Panc1 (cell line): ENCODE results near the gene RITA1. TPM values are rescaled to one million over a fixed set of nuclear protein-coding genes. Genes with fewer than 3 reads are reported as not detected.

Experiments
- ATAC-seq: fragments of 200-7000 bp; cut with Tn5 transposase; 2 replicates; pipeline ENCODE4 v1.9.1; 2020; ENCODE audit warnings: mild to moderate bottlenecking, moderate library complexity
- BruUV-seq: library from RNA; stranded (reverse); fragments of 400-500 nt; replicated peaks from 2 replicates; lab custom pipeline; 2021; lab: Mats Ljungman, UMichigan
- CTCF ChIA-PET: fragments of 300-600 bp; sonication (Branson Sonifier 250); formaldehyde crosslinking; loops from one replicate; lab custom pipeline; 2022; ENCODE audit warnings: antibody characterized with exemption; lab: Charles Lee
- POLR2A ChIA-PET: fragments of 300-600 bp; sonication (Branson Sonifier 250); formaldehyde crosslinking; loops from one replicate; lab custom pipeline; 2022; ENCODE audit warnings: antibody characterized with exemption; lab: Charles Lee
- DNase-seq: peaks from one replicate; pipeline ENCODE4 v3.0.0-alpha.2; 2010; ENCODE audit warnings: low read depth, low spot score
- H3K27ac ChIP-seq: 2 replicates; pipeline ENCODE4 v1.5.1; 2011; ENCODE audit warnings: mild to moderate bottlenecking, low read length, inconsistent platforms
- H3K27me3 ChIP-seq: fragments of 200-500 bp; sonication (Bioruptor generic); 2 replicates; pipeline ENCODE4 v1.6.0; 2014; ENCODE audit warnings: low read length, inconsistent platforms; ENCODE audit not compliant: control insufficient read depth, insufficient read depth
- H3K36me3 ChIP-seq: fragments of 200-500 bp; sonication (Bioruptor generic); 2 replicates; pipeline ENCODE4 v1.5.1; 2014; ENCODE audit warnings: inconsistent platforms, mild to moderate bottlenecking, low read length, moderate library complexity; ENCODE audit not compliant: control insufficient read depth, insufficient read depth
- H3K4me1 ChIP-seq: 2 replicates; pipeline ENCODE4 v1.5.1; 2011; ENCODE audit warnings: inconsistent platforms, mild to moderate bottlenecking, low read length, moderate library complexity; ENCODE audit not compliant: control insufficient read depth, insufficient read depth
- H3K4me3 ChIP-seq, 2 experiments: 2 replicates each; pipeline ENCODE4 v1.5.1; 2011 to 2012; ENCODE audit warnings: low read depth in 2 of 2, low read length in 2 of 2, mild to moderate bottlenecking in 2 of 2, inconsistent platforms in 1 of 2, moderate library complexity in 1 of 2
- H3K9me3 ChIP-seq: fragments of 200-500 bp; sonication (Bioruptor generic); 2 replicates; pipeline ENCODE4 v1.5.1; 2014; ENCODE audit warnings: low read depth, mild to moderate bottlenecking, inconsistent platforms, low read length, moderate library complexity; ENCODE audit not compliant: control insufficient read depth, insufficient read depth
- POLR2AphosphoS5 ChIP-seq: IDR thresholded peaks from 2 replicates; pipeline ENCODE4 v1.6.1; 2012; ENCODE audit warnings: mild to moderate bottlenecking, low read depth, low read length, moderate library complexity
- SIN3A ChIP-seq: IDR thresholded peaks from 2 replicates; pipeline ENCODE4 v1.6.1; 2012; ENCODE audit warnings: low read depth, mild to moderate bottlenecking, low read length, moderate library complexity, borderline replicate concordance; ENCODE audit not compliant: insufficient read depth
- TCF7L2 ChIP-seq: IDR thresholded peaks from 2 replicates; pipeline ENCODE4 v1.6.1; 2011; ENCODE audit warnings: mild to moderate bottlenecking, low read depth, low read length, inconsistent platforms
- in situ Hi-C: cut with HindIII; loops from 2 replicates; pipeline ENCODE4 v1.10.0; 2016; ENCODE audit warnings: low sequenced_read_pairs, low pct_unique_long_range_greater_than_20kb
- intact Hi-C: fragments of 100-400 bp; cut with micrococcal nuclease; formaldehyde crosslinking; loops from one replicate; pipeline ENCODE4 v1.10.0; 2022; ENCODE audit not compliant: unreplicated experiment
- total RNA-seq: library from RNA; stranded (reverse); gene quantifications from one replicate; pipeline ENCODE4 v1.2.1, GENCODE V29; 2021; ENCODE audit not compliant: unreplicated experiment
- TF ChIP-seq, protein P1 (sequence below), 2 experiments: IDR thresholded peaks; 2 replicates each; pipeline ENCODE4 v1.6.1; 2011 to 2012; ENCODE audit warnings: low read depth in 2 of 2, control low read depth in 1 of 2, low read length in 1 of 2, mild to moderate bottlenecking in 1 of 2, moderate library complexity in 1 of 2; ENCODE audit not compliant: insufficient read depth in 1 of 2
- TF ChIP-seq, protein P2 (sequence below): fragments of 450-650 bp; IDR thresholded peaks from 2 replicates; pipeline ENCODE4 v1.5.1; 2017; ENCODE audit warnings: mild to moderate bottlenecking

The RITA1 gene
- total RNA-seq, 1 experiment from 2014 or later, result 41.0 TPM

DNA sequence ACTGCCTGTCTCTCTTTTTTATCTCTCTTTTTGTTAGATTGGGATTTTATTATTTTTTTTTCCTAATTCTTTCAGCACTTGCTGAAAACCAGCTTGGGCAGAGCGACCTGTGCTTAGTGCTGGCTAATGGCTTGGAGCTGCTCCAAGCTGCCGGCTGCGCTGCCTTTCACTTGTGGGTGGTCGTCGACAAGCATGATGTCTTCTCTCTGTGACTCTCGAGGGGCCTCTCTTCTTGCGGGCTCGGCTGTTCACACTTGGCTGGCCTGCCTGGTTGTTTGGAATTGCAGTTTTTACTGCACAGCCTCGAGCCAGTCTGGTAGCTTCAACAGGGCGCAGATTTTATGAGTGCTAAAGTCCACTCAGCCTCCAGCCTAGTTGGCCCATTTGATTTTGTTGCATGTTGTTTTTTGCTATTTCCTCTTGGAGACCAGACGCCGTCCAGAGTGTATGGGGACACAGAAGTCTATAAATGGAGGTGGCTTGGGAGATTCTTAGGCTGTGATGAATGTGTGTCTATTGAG lies 54.4 kb downstream of the RITA1 start:
- POLR2A ChIA-PET, result interaction anchor here (0.5 to 0.7 kb wide), 3 partner anchors 14 to 24 kb away, joined by 3 read pairs; no protein-coding TSS in a partner anchor
- H3K4me1 ChIP-seq, result peaks cover 51% of the 10 kb centered on the region
- peak overlapping the region; percentile 86 for H3K27ac ChIP-seq
- no peaks in the 10 kb centered on the region for H3K27me3 ChIP-seq
- H3K4me3 ChIP-seq, result no peak overlapping the region
- BruUV-seq, result no TSS peak
- ATAC-seq, result no peak
- in situ Hi-C loops, result no loop called here
- intact Hi-C loops, result no loop called here
- TF ChIP-seq, protein P1, sequence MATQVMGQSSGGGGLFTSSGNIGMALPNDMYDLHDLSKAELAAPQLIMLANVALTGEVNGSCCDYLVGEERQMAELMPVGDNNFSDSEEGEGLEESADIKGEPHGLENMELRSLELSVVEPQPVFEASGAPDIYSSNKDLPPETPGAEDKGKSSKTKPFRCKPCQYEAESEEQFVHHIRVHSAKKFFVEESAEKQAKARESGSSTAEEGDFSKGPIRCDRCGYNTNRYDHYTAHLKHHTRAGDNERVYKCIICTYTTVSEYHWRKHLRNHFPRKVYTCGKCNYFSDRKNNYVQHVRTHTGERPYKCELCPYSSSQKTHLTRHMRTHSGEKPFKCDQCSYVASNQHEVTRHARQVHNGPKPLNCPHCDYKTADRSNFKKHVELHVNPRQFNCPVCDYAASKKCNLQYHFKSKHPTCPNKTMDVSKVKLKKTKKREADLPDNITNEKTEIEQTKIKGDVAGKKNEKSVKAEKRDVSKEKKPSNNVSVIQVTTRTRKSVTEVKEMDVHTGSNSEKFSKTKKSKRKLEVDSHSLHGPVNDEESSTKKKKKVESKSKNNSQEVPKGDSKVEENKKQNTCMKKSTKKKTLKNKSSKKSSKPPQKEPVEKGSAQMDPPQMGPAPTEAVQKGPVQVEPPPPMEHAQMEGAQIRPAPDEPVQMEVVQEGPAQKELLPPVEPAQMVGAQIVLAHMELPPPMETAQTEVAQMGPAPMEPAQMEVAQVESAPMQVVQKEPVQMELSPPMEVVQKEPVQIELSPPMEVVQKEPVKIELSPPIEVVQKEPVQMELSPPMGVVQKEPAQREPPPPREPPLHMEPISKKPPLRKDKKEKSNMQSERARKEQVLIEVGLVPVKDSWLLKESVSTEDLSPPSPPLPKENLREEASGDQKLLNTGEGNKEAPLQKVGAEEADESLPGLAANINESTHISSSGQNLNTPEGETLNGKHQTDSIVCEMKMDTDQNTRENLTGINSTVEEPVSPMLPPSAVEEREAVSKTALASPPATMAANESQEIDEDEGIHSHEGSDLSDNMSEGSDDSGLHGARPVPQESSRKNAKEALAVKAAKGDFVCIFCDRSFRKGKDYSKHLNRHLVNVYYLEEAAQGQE (IDR thresholded peaks at IDR 0.05; ENCODE audit: insufficient read depth in 1 of 2, low read depth in 2 of 2, low read length in 1 of 2), result no peak
- TF ChIP-seq TCF7L2, result no peak
- TF ChIP-seq POLR2AphosphoS5, result no peak
- TF ChIP-seq, protein P2, sequence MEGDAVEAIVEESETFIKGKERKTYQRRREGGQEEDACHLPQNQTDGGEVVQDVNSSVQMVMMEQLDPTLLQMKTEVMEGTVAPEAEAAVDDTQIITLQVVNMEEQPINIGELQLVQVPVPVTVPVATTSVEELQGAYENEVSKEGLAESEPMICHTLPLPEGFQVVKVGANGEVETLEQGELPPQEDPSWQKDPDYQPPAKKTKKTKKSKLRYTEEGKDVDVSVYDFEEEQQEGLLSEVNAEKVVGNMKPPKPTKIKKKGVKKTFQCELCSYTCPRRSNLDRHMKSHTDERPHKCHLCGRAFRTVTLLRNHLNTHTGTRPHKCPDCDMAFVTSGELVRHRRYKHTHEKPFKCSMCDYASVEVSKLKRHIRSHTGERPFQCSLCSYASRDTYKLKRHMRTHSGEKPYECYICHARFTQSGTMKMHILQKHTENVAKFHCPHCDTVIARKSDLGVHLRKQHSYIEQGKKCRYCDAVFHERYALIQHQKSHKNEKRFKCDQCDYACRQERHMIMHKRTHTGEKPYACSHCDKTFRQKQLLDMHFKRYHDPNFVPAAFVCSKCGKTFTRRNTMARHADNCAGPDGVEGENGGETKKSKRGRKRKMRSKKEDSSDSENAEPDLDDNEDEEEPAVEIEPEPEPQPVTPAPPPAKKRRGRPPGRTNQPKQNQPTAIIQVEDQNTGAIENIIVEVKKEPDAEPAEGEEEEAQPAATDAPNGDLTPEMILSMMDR, result no peak
- TF ChIP-seq SIN3A, result no peak
- CTCF ChIA-PET, result interaction anchor here (0.6 kb wide), 2 partner anchors 16 to 43 kb away, joined by 4 to 5 read pairs; no protein-coding TSS in a partner anchor
- DNase-seq, result no peak
- H3K9me3 ChIP-seq, result no peaks in the 10 kb centered on the region
- H3K36me3 ChIP-seq, result no peaks in the 10 kb centered on the region

DNA sequence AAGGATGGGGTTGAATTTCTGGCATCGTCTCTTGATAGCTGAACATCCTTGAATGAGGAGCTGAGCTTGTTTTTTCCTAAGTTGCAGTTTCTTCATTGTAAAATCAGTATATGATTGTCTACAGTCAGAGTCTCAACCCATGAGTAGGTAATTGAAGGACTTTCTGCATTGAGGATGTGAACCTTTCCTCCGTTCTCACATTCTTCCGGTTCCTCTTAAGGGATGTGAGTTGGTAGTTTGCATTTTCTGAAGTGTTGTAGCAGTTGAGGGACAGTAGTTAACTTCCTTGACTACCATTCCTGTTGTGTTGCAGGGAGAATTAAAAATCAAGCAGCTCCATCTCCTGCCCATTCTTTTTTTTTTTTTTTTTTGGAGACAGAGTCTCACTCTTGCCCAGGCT lies 54.9 kb downstream of the RITA1 start:
- Histone ChIP-seq H3K4me3 (no peak overlapping the region), H3K36me3 (no peaks in the 10 kb centered on the region), H3K27ac (peak overlapping the region; percentile 86), H3K27me3 (no peaks in the 10 kb centered on the region), H3K9me3 (no peaks in the 10 kb centered on the region), H3K4me1 (peaks cover 52% of the 10 kb centered on the region)
- CTCF ChIA-PET, result interaction anchor here (0.6 kb wide), 2 partner anchors 17 to 43 kb away, joined by 4 to 5 read pairs; no protein-coding TSS in a partner anchor
- ATAC-seq (no peak), DNase-seq (no peak)
- TF ChIP-seq, protein P2, result no peak
- TF ChIP-seq, protein P1 (IDR thresholded peaks at IDR 0.05; ENCODE audit: insufficient read depth in 1 of 2, low read depth in 2 of 2, low read length in 1 of 2), result no peak
- no peak for TF ChIP-seq POLR2AphosphoS5
- TF ChIP-seq TCF7L2, result no peak
- no peak for TF ChIP-seq SIN3A
- intact Hi-C loops, result no loop called here
- in situ Hi-C loops, result no loop called here
- POLR2A ChIA-PET, result interaction anchor here (0.5 to 0.7 kb wide), 3 partner anchors 15 to 24 kb away, joined by 3 read pairs; no protein-coding TSS in a partner anchor
- no TSS peak for BruUV-seq
